GM21360 (cell line): ENCODE results near the gene LRIG3.

Experiments used
- ATAC-seq: cut with Tn5 transposase; IDR thresholded peaks from one replicate; pipeline ENCODE4 v1.9.1; 2021; ENCODE audit warnings: mild to moderate bottlenecking, moderate library complexity; ENCODE audit not compliant: unreplicated experiment

The LRIG3 gene

DNA sequence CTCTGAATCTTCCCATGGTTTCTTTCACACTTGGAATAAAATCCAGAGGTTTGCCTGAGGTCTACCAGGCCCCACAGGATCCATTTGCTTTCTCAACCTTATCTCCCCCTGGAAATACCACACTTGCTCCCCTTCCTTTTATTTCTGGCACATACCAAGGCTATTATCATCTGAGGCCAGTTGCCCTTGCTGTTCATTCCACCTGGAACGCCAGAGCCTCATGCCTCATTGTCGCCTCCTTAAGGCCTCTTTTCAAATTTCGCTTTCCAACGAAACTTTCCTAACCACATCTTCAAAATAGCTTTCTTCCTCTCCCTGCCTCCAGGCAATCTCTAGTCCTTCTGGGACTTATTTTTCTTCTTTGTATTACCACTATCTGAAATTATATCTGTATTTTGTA lies 11.2 kb upstream of the LRIG3 start:
- no peak for ATAC-seq

DNA sequence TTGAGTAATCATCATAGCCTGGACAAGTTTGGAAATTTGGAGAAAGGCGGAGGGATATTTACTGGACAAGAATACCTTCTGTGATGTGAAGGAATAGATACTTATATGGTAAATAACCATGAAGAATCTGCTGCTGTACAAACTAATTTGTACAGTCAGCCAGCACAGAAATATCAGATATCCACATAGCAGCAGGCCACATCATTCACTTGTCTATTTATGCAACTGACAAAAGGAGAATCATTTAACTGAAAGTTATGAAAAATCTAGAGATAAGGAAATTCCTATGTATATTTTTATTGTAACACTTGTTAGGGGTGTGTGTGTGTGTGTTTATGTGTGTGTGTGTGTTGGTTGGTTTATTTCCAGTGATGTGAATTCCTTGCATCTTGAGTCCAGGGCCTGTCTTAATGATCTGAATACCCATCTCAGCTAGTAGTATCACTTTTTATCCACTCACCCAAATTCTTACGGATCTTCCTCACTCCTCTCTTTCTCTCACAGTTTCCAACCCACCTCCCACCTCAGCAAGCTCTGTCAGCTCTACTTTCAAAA lies 10.5 kb upstream of the LRIG3 start:
- no peak for ATAC-seq

DNA sequence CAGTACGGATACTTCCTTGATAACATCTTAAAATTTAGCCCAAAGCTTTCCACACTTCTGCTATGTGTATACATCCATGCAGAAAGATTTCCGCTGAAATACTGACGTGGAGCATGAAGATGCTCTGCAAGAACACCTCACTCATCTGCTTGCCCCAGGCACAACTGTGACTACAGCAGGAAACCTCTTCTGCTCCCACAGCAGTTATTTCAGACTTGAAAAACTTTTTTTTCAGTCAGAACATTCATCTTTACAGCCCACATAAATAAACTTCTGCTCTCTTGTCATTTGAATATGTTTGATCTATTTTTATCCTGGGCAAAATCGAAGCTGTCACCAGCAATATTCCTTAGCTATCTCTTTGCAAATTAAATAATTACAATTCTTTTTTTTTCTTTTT lies 6.8 kb upstream of the LRIG3 start:
- ATAC-seq, result no peak

DNA sequence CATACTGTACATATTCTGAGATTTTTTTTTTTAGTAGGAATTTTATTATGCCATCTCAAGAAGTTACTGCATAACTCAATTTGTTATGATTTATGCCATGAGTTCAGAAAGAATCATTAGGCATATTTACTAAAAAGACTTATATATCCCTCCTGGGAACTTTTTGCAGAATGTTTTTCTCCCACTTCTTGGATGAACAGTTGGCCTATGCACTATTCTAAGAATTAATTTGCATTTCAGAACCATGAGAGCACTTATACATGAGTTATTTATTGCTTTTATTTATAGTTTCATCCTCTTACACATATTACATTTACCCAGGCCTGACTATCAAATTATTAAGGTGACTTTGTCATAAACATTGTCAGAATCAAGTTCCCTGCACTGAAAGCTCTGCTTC lies 6.3 kb upstream of the LRIG3 start:
- ATAC-seq, result no peak

DNA sequence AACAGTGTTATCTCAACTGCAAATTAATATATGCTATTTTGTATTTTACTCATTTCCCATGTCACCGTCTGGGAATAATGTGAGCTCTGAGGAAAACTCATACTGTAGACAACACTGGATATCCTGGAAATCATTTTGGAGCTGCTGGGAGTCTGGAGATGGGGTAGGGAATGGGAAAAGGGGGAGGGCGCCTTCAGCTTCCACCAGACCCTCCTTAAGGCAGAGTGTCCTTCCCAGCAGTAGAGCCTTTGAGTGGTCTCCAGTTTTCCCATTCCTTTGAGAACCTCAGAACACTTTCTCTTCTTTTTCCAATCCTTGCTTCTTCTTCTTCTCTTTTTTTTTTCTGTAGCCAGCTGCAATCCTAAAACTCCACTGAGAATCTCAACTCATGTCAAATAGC lies 5.4 kb upstream of the LRIG3 start:
- no peak for ATAC-seq

DNA sequence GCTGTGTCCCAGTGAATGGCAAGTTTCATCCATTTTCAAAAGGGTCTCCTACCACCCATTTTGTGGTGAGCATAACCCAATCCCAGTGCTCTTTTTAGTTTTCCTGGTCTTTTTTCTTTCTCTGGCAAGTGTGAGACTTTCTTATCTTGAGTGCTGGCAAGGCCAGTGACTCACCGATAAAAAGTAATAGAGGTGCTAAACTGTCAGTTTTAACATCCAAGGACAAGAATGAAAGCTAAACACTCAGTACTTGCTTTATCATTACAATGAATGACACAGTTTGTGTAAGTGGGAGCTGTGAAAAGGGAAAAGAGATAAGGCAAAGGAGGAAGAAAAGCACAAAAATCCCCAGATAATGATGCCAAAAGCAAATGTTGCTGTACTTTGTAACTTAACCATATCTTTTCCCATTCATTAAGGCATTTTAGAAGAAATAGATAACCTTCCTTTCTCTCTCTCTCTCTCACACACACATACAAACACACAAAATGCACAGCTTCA lies 4.9 kb upstream of the LRIG3 start:
- no peak for ATAC-seq

DNA sequence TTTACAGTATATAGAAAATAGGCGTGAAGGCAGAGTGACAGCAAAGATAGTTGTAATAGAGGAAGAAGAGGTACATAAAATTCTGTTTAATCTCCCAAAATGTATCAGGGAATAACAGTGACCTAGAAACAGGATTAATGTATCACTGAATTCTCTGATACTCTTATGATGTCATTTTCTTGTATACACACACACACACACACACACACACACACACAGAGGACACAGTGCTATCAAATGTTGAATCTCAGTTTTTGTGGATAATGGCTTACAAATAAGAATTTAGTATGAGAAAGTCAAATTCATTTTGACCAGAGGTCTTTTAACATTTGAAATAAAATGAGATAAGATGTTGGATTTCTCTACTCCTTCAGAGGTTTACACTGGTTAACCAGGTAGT lies 4.3 kb upstream of the LRIG3 start:
- no peak for ATAC-seq

DNA sequence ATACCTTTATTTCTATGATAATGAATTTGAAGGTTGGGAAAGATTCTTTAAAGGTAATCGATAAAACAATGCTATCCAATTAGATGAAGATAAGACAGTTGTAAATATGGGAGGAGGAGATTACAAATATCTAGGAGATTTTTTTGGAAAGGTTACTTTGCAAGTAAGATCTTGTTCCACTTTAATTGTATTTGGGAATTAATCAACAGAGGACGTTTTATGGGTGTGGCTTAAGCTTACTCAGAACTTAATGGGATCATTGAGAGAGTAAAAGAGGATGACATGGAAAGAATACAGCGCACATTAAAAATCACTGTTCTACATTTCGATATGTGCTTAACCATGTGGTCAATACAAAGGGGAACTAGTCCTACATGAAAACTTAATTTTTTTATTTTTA lies 3.5 kb upstream of the LRIG3 start:
- no peak for ATAC-seq

DNA sequence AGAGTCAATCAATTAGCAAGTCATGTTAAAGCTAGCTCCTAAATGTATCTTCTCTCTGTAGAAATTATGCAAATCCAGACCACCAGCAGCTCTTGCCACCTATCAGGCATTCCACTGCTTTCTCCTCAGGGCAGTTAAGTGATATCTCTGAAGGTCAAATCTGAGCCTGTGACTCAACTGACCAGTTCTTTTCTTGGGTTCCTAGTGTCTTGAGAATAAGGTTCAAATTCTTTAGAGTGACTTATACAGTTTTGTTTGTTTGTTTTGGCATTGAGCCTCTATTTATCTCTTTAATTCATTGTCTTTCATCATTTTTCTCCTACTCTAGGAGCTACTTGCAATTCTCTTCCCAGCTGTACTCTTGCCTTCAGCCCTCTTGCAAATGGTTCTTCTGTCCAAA lies 2.5 kb upstream of the LRIG3 start:
- no peak for ATAC-seq

DNA sequence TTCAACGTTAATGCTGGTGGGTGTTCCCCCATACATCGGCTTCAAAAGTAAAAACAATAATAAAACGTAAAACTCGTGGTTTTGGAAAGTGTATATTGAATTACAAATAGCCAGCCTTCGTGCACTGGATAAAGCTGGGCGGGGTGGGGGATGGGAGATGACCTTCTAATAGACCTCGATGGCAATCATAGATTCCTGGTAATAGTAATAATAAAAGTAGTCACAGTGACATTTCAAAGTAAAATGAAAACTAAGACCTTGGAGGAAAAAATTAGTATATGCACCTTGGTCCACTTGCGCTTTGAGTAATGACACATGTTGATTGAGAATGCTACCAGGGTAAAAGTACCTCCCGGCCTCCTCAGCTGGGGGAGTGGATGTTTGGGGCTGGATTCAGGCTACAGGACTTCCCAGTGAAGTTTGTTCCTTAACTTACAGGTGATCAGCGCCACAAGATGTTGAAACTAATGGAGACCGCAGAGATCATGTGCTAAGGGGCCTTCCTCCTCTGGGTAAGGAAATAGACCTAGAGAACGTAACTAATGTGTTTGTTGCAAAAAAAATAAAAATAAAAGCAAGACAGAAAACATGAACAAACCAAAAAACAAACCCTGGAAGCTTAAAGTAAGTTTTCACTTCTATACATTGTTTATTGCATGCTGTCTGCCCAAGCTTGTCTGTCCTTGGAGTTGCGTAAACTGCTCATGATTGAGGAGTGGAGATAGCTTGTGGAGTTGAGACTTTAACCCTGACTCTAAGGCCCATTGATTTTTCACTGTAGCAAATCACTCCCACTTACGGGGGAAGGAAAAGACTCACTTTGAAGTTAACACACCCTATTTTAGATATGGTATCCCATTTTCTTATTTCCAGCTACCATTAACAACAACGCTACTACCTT lies 907 bp upstream of the LRIG3 start:
- ATAC-seq, result no peak

DNA sequence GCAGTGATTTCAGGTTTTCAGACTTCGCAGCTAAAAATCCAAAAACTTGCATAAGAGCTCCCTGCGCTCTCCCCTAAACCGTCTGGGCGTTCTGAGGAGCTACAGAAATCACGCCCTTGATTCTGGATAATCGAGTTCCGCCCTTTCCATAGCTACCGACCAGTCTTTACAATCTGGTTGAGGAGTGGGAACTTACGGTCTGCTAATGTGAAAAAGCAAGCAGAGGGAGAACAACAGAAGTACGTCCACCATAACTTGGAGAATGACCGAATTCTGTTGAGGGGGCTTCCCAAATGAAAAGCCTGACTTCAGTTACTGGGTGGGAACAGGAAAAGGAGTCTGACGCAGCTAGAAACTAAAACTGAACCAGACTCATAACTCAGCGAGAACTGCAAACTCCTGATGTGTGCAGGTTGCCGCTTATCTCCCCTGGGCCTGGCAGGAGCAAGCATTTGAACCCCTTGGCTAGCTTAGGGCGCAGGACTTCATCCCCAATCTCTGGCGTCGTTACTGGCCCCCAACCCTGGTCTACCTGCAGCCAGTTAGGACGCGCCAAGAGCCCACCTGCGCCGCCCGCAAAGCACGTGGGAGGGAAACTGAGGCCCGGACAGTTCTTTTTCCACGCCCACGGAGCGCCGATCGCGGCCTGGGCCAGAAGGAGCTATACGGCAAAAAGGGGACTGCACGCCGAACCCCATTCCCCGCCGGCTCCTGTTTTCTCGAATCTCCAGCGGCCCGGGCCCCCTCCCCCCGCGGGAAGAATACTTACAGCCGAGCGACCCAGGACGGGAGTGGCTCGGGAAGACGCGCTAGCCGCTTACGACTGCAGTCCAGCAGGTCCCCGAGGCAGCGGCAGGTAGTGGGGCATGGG lies 838 bp downstream of the LRIG3 start:
- no peak for ATAC-seq

DNA sequence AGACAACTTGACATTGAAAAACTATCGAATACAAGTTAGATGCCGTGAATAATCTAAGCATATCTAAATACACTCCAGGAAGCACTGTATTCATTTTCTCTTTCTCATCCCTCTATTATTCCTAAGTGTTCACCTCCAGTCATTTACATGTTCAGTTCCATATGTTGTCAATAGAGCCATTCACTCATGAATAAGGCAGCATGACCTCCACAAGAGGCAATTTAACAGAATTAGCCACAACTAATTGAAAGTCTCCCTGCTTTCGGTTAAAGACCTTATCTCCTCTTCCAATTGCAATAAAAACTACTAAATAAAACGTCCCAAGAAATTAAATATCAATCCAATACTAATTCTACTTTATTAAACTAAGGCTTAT lies 1.8 kb downstream of the LRIG3 start:
- no peak for ATAC-seq

DNA sequence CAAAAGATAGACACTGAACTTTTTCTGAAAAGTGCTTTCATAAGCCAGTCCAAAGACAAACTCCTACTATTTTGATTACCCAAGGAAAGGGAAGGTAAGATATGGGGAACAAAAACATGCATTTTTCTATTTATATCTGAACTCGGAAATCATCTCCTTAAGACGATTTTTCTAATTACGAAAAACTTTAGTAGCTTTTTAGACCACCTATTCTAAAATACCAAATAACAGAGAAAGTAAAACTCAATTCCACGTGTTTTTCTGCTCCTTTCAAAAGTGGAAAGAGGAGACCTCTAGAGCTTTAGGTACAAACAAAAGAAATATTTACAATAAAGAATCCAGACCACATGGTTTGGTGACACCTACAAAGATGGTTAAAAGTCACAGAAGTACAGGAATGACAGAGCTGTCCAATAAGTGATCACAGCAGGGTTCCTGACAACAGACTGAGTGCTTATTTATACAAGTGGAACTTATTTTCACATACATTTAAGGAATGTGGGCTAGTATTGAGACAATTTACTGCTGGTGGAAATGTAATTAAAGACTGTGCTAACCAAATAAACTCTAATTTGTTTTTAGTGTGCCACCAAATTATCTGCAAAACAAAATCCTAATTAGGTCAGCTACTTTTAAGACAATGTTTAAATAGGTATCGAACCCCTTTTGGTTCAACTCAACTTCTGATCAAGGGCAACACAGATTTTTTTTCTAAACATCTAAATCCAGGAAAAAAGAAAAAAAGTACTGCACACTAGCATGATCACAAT lies 2.4 kb downstream of the LRIG3 start:
- no peak for ATAC-seq

DNA sequence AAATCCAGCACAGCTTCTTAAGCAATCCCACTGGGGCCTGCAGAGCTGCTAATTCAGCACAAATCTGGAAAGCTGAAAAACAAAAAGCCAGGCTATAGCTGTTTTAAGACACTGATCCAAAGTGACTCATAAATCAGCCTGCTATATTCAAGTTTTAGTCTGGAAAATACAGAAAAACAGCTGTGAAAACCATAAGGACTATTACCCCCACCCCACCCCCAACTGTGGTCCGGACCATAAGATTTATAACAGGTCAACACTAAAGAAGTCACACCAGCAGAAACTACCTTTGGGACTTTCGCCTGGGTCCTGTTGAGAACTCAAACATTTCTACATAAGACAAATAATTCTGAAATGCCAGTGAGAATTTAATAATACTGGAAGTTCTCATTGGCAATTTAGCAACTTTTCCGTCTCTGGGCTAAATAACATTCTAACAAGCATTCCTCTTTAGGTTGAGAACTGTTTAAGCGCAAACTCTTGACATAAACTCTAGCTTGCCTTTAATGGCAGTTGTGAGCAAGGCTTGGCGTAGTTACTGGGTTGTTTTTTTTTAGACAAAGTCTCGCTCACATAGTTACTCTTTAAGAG lies 3.3 kb downstream of the LRIG3 start:
- no peak for ATAC-seq

DNA sequence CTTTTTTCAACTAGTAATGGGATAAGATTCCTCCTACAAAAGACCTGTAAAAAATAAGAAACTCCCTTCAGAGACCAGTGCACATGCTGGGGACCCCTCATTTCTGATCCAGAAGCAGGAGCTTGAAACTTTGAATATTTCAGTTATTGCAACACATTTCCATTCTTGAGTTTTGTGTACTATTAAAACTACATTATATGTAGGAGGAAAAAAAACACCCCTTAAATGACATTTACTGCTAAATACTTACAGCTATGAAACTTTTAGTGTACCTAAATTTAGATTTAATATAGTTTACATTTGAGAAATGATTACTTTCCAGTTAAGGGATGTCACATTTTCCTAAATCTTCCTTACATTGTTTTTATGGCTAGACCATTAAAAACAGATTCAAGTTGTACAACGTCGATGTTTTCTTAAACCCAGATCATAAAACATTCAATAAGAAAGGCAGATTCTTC lies 4.1 kb downstream of the LRIG3 start:
- no peak for ATAC-seq

DNA sequence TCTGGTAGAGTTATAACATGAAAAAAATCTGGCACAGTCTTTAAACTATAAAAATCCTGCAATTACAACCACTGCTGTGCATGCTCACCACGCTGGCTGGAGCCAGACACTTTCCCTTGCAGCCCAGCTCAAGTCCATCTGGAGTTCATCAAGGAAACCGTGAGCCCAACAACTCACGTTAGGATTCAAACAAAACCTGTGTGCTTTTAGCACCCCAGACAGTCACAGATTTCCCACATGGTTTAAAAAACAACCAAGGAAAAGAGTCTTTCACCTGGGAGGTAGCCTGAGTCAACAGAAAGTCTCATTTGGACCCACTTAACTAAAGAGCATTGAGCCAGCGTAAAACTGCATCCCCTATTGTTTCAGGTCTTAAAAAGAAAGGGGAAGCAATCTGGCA lies 4.7 kb downstream of the LRIG3 start:
- no peak for ATAC-seq

DNA sequence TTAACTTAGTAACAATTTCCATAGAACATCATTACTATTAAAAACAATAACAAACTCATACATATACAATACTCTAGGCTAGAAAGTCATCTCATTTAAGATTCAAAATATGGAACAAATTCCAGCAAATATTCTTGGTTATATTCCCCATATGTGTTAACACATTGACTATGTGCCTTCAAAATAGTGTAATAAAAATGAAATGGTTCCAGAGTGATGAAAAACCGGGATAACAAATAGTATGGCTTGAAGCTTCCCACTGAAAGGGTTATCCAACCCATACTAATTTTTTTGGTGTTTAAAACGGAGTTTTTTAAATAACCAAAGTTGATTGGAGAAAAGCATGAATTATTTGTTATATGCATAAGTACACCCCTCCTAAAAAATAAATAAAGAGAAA lies 5.3 kb downstream of the LRIG3 start:
- ATAC-seq, result no peak

DNA sequence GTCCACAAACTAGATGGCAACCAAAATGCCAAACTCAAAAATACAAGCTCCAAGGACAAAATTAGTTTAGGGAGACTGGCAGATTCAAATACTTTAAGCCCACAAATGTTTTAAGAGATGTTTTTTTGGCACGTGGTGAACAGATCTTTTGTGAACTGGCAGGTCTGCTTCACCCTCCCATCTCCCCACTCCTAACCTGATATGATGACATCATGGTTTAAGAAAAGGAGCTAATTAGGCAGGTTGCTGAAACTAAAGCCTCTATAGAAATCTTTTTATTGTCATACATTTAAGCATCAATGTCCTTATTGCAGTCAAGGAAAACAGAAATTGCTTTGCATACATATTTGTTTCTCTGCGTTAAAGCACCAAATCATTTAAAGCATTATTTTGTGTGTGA lies 5.8 kb downstream of the LRIG3 start:
- no peak for ATAC-seq

DNA sequence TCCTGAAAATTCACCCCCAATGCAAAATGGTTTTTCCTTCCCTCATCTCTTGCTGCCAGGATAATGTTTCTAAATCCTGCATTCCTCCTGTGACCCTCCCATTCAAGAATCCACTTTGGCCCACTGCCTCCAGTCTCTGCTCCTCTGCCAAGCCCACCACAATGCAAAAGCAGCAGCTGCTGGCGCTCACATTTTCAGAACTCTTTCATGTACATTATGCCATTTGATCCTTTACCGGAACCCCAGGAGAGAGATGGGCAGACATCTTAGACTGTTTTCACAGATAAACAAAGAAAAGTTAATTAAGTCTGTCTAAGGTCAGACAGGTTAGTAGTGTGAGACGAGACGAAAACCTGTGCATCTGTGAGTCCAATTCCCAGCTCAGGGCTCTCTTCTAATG lies 12.9 kb downstream of the LRIG3 start:
- ATAC-seq, result no peak

DNA sequence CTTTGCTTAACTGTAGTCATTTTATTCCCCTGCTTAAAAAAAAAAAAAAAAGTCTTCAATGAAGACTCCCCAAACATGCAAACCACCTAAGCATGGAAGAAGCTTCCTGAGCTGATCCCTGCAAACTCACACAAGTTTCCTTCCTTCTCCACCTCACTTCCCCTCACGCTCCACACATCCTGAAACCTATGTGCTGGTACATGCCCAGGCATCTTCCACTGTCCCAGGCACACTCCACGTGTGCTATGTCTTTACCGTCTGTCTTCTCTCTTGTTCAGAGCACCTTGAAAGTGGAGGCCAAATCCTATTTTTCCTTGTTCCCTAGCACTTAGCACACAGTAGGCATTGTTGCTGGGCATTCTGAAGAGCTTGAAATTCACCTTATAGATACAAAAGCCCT lies 13.4 kb downstream of the LRIG3 start:
- ATAC-seq, result no peak
